HG03439 (cell line): ENCODE data around the gene KRTAP12-4.
"Not testable (repeated sequence)": the region's sequence is repeated elsewhere in the genome, so short reads cannot be mapped to it uniquely, and the experiment has no call there.

ENCODE experiments used
- ATAC-seq: cut with Tn5 transposase; IDR thresholded peaks from one replicate; pipeline ENCODE4 v1.9.1; 2021; ENCODE audit warnings: mild to moderate bottlenecking, moderate library complexity; ENCODE audit not compliant: unreplicated experiment

KRTAP12-4 gene, protein sequence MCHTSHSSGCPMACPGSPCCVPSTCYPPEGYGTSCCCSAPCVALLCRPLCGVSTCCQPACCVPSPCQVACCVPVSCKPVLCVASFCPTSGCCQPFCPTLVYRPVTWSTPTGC

DNA sequence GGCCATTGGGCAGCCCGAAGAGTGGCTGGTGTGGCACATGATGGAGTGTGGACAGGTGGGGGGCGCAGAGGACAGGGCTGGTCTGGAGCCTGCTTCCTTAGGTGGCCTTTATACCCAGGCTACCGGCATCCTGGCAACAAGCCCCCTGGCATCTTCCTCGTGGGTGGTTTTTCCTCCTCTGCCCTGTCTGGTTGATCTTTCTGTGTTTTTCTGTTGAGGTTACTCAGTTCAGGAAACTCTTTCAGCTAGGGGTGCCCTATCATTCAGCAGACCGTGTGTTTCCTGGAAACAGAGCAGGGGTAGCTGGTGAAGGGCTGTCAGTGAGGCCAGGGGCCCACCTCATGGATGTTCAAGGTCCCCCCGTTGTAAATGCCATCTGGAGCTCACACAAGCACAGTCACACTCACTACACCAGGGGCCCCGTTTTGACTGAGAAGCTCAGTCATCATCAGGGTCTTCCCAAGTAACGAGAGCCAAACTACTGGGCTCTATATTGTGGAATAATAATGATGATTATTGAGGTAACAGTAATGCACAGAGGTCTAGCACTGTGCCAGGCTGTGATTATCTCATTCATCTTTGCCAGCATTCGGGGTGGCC, at the start of gene KRTAP12-4:
TSS of gene KRTAP12-4 (minus strand) at position 84 of the 600 bp plus-strand sequence. CDS start at position 39, 45 bp downstream.
- no peak for ATAC-seq

DNA sequence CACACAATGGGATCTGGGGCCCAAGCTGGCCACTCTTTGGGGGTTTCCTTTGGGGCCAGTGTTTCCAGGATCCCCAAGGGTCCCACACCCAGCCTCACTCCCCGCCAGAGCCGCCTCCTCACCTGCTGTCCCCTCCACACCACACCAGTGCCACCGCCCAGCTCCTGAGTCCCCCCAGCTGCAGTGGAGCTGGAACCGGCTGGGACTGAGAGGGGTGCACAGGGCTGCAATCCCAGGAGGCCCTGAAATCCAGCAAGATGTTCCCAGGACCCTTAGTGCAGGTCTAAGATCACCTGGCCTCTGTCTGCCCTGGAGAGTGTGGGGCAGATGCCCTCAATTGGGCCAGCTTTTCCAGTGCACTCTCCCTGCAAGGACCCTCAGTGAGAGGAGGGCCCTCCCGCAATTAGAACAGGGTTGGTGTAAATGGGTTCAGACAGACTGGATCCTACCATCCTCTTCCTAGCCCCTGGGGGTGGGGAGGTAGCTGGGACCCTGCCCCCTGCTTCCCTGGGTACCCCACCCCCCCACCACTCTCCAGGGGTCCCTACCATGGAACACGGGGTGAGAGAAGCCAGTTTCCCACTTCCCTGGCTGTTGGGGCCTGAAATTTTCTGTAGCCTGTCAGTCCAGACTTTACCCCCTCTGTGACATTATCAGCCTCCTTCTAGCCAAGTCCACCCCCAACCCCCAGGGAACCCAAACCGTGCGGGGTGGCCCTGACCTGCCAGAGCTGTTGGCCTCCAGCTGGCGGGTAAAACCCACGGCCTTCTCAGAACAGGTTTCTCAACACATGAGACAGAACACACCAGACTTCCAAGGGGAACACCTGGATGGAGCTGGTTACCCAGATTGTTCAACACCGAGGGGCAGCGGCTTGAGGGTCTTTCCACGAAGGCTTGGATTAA, 49.5 kb upstream of the KRTAP12-4 start:
- ATAC-seq: no peak

DNA sequence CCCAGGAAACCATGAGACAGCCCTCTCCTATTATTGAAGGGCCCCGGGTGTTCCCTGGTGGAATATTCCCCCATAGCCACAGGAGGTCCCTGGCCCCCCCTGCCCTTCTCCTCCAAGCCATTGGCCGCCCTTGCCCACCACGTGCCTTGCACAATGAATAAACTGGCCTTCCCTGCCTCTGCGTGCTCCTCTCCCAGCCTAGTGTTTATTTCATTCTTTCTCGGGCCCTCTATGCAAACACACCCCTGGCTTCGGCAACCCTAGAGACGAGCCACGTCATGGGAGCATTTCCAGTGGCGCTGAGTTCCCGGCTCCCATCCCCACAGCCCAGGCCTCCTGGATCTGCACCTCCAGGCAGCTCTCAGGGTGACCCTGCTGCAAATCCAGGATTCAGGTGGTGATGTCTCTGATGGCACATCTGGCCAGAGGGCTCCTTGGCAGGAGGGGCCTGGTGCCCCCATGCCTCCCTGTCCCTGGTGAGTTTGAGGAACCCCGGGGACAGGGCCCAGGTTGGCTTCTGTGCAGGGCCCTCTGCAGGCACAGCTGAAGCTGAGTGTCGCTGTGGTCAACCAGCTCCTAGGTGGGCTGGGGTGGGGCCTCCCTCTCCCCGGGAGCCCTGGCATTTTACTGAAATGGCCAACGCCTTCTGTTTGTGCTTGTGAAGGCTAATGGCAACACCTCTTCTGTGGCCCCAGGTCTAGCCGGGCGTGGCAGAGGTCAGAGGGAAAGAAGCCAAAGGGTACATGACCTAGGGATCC, 48.7 kb upstream of the KRTAP12-4 start:
- no peak for ATAC-seq

DNA sequence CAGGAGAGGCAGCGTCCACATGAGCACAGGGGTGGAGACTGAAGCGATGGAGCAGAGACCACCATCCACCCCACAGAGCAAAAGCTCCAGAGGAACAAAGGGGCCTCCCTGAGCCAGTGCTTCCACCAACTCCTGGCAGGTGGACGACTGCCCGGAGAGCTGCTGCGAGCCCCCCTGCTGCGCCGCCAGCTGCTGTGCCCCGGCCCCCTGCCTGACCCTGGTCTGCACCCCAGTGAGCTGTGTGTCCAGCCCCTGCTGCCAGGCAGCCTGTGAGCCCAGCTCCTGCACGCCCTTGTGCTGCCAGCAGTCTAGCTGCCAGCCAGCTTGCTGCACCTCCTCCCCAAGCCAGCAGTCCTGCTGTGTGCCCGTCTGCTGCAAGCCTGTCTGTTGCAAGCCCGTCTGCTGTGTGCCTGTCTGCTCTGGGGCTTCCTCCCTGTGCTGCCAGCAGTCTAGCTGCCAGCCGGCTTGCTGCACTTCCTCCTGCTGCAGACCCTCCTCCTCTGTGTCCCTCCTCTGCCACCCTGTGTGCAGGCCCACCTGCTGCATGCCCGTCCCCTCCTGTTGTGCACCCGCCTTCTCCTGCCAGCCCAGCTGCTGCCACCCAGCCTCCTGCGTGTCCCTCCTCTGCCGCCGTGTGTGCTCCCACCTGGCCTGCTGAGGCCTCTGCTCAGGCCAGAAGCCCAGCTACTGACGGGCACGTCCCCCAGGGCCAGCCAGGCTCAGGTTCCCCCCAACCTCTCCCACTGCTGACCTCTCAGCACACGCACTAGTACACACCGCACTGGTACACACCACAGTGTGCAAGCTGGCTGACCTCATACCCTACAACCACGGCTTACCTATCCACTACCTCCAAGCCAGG, 47.9 kb upstream of the KRTAP12-4 start:
- no peak for ATAC-seq

DNA sequence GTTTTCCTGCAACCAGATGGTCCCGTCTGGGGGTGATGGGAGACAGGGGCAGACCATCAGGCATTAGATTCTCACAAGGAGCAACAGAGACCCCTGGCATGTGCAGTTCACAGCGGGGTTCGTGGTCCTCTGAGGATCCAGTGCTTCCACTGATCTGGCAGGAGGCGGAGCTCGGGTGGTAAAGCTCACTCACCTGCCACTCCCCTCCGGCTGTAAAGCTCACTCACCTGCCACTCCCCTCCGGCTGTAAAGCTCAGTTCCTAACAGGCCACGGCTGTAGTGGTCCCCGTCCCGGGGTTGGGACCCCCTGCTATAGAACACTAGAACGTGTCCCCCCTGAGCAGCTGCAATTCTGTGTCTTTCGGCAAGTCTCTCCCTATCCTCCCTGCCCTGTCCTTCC, 47.1 kb upstream of the KRTAP12-4 start:
- no peak for ATAC-seq

DNA sequence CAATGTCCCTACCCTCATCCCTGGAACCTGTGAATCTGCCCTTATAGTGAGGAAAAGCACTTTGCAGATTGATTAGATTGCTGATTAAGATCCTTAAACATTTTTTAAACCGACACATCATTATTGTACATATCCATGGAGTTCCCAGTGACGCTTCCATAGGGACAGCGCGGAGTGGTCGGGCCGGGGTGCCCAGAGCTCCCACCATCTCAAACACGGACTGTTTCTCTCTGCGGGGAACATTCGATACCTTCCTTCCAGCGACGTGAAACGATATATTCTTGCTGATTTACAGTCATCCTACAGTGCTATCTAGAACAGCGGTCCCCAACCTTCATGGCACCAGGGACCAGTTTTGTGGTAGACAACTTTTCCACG, 46.6 kb upstream of the KRTAP12-4 start:
- no peak for ATAC-seq

DNA sequence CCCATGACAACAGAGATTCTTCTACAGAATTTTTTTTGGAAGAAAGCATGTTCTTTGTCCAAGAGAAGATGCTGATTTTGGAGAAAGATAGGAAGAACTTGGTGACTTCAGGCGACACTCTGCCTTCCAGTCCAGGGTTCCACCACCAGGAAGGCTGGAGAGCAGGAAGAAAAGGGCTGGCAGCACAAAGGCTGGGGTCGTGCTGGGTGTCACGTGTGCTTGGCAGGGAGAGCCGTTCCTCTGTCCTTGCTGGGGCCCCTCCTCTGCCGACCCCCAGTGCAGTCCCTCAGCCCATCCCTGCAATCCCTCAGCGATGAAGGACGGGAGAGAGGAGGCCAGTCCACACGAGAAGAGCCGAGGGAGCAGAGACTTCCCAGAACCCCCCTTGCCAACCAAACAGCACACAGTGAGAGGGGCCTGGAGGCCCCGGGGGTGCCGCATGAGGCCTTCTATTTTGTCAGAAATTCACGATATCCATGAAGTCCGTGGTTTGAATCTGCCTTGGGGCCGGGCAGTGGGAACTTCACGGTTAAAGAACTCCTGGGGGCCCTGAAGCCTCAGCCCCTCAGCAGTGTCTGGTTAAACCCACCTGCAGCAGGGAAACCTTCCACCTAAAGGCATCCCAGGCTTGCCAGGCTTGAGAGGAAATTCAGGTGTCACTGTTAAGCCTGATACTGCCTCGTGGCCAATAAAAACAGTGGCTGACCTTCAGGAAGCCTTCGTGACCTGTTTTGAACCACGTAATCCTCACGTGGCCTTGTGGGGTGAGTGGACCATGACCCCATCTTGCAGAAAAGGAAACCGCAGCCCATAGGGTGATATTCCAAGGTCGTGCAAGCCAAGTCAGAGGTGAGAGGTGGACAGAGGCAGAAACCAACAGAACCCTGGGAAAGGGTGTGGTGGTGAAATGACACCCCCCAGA, 45.9 kb upstream of the KRTAP12-4 start:
- ATAC-seq: no peak

DNA sequence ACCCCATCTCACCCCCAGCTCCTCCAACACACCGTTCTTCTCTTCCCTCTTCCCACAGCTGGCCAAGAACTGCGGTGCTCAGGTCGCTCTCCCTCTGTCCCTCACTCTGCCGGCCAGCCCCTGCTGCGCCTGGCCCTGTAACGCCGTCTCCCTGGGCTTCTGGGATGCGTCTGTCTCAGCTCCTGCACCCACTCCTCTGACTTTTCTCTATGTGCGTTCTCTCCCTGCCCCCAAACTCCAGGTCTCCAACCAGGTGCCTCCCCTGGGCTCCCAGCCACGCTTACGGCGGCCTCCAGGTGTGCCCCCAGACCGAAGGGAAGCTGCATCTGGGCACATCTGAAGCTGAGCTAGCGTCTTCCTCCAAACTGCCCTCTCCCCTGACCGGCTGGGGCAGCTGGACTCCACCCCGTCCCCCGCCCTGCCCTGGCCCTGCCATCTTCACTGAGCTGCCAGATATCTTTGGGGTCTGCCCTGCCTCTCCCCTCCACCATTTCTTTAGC, 45.1 kb upstream of the KRTAP12-4 start:
- no peak for ATAC-seq

DNA sequence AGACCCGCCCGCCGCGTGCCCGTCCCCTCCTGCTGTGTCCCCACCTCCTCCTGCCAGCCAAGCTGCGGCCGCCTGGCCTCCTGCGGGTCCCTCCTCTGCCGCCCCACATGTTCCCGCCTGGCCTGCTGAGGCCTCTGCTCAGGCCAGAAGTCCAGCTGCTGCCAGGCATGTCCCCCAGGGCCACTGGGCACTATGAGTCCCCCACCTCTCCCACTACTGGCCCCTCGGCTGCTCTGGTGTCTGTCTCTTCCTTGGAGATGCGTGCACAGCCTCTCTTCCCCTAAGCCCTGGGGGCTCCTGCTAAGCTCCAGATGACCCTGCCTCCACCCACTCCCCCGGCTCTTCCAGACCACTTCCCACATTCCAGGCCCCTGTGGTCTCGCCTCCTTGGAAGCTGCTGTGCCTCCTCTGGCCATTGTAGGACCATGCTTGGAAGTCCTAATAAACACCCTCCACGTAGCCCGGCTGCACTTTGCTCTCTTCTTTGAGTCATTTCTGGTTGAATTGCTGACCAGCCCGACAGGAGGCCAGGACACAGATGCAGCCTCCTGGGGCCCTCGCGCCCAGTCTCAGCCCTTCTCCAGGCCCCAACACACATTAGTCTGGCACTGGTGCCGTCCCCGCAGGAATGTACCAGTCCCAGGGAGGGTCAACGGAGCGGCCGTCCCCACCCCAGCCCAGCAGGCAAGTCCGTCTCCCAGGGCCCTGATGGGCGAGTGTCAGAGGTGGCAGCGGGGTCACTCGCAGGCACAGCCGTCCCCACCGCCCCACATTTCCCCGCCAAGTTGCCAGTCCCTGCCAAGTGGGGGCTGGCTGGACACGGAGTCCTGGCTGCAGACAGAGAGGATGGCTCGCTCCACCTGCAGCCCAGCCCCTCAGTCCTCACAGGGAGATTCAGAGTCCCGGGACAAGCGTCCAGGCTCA, 43.6 kb upstream of the KRTAP12-4 start:
- no peak for ATAC-seq

DNA sequence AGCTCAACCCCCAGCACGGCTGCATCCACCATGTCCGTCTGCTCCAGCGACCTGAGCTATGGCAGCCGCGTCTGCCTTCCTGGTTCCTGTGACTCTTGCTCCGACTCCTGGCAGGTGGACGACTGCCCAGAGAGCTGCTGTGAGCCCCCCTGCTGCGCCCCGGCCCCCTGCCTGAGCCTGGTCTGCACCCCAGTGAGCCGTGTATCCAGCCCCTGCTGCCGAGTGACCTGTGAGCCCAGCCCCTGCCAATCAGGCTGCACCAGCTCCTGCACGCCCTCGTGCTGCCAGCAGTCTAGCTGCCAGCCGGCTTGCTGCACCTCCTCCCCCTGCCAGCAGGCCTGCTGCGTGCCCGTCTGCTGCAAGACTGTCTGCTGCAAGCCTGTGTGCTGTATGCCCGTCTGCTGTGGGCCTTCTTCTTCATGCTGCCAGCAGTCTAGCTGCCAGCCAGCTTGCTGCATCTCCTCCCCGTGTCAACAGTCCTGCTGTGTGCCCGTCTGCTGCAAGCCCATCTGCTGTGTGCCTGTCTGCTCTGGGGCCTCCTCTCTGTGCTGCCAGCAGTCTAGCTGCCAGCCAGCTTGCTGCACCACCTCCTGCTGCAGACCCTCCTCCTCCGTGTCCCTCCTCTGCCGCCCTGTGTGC, 42.8 kb upstream of the KRTAP12-4 start, which contains the start of gene KRTAP10-12:
TSS of gene KRTAP10-12 (plus strand) at position 1 of the 639 bp plus-strand sequence. CDS start at position 31, 30 bp downstream.
- ATAC-seq: not testable (repeated sequence)

DNA sequence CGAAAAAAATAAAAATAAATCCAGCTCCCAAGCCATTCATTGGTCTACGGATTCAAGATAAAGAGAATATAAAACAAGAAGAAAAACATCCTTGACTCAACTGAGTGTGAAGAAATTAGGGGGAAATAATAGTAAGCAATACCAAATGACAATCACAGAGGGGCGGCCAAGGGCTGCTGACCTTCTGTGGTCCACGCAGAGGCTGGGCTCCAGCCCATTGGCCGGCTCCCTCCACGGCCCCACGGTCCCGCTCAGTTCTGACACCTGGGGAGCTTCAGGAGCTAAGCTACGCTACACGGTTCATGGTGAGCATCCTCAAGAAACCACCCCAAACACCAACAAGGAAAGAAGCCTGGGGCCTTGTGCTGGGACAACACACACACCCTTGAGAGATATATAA, 42.1 kb upstream of the KRTAP12-4 start:
- ATAC-seq: no peak

DNA sequence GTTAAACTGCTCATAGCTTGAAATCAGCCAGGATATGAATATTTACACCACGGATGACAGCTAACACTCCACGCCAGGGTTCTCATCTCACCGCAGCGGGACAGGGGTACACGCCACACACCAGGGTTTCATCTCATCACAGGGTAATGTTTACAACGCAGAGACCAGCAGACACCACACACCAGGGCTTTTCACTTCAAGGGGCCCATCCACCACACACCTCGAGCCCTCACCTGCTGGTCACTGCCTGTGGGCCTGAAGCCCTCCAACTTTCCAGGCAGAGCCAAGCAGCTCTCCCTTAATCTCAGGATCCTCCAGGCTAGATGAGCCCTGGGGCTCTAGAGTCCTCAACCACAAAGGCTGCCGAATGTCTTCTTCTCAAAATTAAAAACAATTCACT, 41.2 kb upstream of the KRTAP12-4 start:
- no peak for ATAC-seq

DNA sequence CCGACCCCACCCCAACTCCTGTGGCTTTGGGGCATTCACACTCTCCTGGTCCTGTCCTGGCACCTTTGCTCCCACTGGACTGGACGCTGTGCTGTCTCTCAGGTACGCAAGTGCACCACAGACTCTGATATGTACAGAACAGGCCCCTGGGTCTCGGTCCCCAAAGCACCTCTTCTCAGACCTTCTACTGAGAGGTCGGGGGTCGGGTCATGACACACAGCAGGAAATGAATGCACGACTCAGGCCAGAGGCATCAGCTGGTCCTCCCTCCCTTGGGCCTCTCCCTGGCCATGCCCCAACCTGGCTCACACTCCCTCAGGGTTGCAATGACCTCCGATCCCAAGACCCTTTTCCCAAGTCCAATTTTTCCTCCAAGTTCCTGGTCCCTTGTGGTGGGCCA, 40.7 kb upstream of the KRTAP12-4 start:
- ATAC-seq: no peak

DNA sequence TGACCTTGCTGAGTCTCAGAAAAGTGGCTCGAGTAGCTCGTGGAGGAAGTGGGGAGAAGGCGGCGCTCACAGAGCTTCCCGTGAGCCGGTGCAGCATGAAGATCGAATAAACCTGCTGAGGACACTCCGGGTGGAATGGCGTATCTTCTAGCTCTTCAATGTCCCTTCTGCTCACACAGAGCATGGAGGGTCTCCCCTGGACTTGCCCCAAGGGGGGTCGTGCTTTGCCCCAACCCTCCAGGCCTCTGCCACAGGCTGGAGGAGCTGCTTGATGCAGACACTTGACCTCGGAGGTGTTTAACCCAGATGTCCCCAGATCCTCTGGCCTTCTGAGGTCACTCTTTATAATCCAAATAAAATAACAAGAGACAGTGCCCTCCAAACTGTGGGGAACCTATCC, 40.3 kb upstream of the KRTAP12-4 start:
- ATAC-seq: no peak

DNA sequence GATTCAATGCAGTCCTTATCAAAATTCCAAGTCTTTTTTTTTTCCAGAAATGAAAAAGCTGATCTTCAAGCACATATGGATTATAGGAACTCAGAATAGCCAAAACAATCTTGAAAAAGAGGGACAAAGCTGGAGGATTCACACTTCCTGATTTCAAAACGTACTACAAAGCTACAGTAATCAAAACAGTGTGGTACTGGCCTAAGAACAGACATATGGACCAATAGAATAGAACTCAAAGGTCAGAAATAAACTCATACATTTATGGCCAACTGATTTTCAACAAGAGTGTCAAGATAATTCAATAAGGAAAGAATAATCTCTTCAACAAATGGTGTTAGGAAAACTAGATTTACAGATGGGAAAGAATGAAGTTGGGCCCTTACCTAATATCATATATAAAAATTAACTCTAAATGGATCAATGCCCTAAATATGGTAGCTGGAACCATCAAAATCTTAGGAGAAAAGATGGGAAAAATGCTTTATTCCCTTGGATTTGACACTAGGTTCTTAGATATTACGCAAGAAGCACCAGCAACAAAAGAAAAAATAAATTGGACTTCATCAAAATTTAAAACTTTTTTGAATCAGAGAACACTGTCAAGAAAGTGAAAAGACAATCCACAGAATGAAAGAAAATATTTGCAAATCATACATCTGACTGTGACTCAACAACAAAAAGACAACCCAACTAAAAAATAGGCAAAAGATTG, 38.5 kb upstream of the KRTAP12-4 start:
- no peak for ATAC-seq

DNA sequence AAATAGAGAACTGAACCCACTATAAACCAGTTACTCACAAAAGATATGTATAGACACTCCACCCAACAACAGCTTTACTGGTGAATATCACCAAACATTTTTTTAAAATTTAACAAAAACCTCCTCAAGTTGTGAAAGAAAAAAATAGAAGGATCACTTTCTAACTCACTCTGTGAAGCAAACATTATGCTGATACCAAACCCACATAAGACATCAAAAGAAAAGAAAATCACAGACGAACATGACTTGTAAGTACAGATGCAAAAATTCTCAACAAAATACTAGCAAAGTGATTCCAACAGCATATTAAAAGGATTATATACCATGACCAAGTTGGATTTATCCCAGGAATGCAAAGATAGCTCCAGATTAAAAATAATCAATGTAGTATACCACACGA, 37.2 kb upstream of the KRTAP12-4 start:
- no peak for ATAC-seq

DNA sequence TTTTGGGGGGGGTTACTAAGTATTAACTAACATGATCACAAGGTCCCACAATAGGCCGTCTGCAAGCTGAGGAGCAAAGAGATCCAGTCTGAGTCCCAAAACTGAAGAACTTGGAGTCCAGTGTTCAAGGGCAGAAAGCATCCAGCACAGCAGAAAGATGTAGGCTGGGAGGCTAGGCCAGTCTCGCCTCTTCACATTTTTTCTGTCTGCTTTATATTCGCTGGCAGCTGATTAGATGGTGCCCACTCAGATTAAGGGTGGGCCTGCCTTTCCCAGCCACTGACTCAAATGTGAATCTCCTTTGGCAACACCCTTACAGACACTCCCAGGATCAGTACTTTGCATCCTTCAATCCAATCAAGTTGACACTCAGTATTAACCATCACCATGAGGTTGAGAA, 35.3 kb upstream of the KRTAP12-4 start:
- not testable (repeated sequence) for ATAC-seq
